ENCODE results near the gene HLA-A. TPM values are rescaled to one million over a fixed set of nuclear protein-coding genes. Genes with fewer than 3 reads are reported as not detected.

Gene HLA-A
- total and polyA plus RNA-seq, 9 of the 15 experiments (the other 6 are each of a cell fraction or from before 2014, with no cell fraction given), result 0.46 to 3.3 TPM; not detected in 7

DNA sequence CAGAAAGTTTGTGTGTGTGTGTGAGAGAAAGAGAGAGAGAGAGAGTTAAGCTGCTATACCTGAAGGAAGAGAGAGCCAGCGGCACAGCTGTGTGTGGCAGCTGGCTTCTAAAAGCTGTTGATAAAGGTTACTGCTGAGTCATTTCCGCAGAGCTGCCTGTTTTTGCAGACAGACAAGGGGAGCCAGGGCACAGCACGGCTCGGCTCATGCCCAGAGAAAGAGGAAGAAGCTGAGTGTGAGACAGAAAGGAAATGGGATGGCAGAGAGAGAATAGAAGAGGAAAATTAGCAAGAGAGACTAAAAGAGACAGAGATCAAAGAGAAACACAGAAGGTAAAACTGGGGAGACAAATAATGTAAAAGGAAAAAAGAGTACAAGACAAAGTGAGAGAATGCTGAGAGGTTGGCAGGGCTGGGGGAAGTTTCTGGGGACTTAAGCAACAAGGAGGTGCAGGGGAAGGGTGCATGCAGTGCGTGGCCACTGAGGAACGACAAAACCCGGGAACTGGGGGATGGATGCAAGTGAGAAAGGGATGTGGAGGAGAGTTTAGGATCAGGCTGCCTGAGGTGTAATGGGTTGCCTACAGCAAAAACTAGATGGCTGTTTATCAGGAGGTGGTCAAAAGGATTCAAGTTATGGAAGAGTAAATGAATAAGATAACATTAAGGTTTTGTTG, 22.7 kb downstream of the HLA-A start (continued):
- TF ChIP-seq IRF1 (CRISPR knock-in tag; IDR thresholded peaks at IDR 0.05; ENCODE audit: borderline replicate concordance), result no peak
- peak; percentile 47; the same call in 1 of the 2 replicates for TF ChIP-seq ZNF407 (IDR thresholded peaks at IDR 0.05; ENCODE audit: low read depth)
- TF ChIP-seq ZNF639 (CRISPR knock-in tag; conservative IDR thresholded peaks at IDR 0.05 in 1 of 2, IDR thresholded peaks at IDR 0.05 in 1 of 2), result peak in 1 of 2 experiments; percentile 85; a peak in 2 of 4 replicates
- peak; percentile 86; the same call in 1 of the 2 replicates for TF ChIP-seq AFF4 (CRISPR knock-in tag; IDR thresholded peaks at IDR 0.05)
- TF ChIP-seq FOXJ2 (tag; IDR thresholded peaks at IDR 0.05), result peak; percentile 92
- TF ChIP-seq MTA3 (IDR thresholded peaks at IDR 0.05; ENCODE audit: borderline replicate concordance), result peak; percentile 97
- no peak for TF ChIP-seq NR4A1 (CRISPR knock-in tag; IDR thresholded peaks at IDR 0.05)
- TF ChIP-seq NR4A1 (tag; IDR thresholded peaks at IDR 0.05), result peak; percentile 81; the same call in 1 of the 2 replicates
- peak; percentile 89 for TF ChIP-seq ZNF584 (CRISPR knock-in tag; IDR thresholded peaks at IDR 0.05; ENCODE audit: low read depth)
- TF ChIP-seq HOXB6 (CRISPR knock-in tag; IDR thresholded peaks at IDR 0.05; ENCODE audit: borderline replicate concordance), result no peak; the same call in 1 of the 2 replicates
- no peak for TF ChIP-seq ZBTB8A (IDR thresholded peaks at IDR 0.05; ENCODE audit: partially characterized antibody)
